WTC11 (cell line): Measurements from ENCODE around the gene FZR1. TPM values are rescaled to one million over a fixed set of nuclear protein-coding genes. Genes with fewer than 3 reads are reported as not detected.

Source experiments
- ATAC-seq: fragments of 200-7000 bp; cut with Tn5 transposase; 2 replicates; pipeline ENCODE4 v1.10.0; 2021; ENCODE audit warnings: mild to moderate bottlenecking, moderate library complexity
- CTCF ChIA-PET: fragments of 300-600 bp; sonication (Branson Sonifier 250); formaldehyde crosslinking; loops from one replicate; lab custom pipeline; 2021; ENCODE audit warnings: antibody characterized with exemption; lab: Charles Lee
- POLR2A ChIA-PET: fragments of 350-600 bp; sonication (Branson Sonifier 250); formaldehyde crosslinking; loops from one replicate; lab custom pipeline; 2021; ENCODE audit warnings: antibody characterized with exemption; lab: Charles Lee
- DNase-seq: peaks from one replicate; pipeline ENCODE4 v3.0.0; 2021; ENCODE audit warnings: low spot score
- H3K27ac Mint-ChIP-seq: 2 replicates; pipeline ENCODE4 v1.8.0; 2021; ENCODE audit warnings: mixed read lengths
- H3K27me3 Mint-ChIP-seq: 2 replicates; pipeline ENCODE4 v1.8.0; 2021; ENCODE audit warnings: low read depth, mild to moderate bottlenecking, moderate library complexity, mixed read lengths
- H3K36me3 Mint-ChIP-seq: 2 replicates; pipeline ENCODE4 v1.8.0; 2021; ENCODE audit warnings: mixed read lengths
- H3K4me1 Mint-ChIP-seq: 2 replicates; pipeline ENCODE4 v1.8.0; 2022; ENCODE audit warnings: mixed read lengths
- H3K4me3 Mint-ChIP-seq: 2 replicates; pipeline ENCODE4 v1.8.0; 2021; ENCODE audit warnings: mild to moderate bottlenecking, moderate library complexity, mixed read lengths
- H3K9me3 Mint-ChIP-seq: 2 replicates; pipeline ENCODE4 v1.8.0; 2021; ENCODE audit warnings: mixed read lengths
- AR ChIP-seq: fragments of 250-450 bp; sonication (Bioruptor Pico); IDR thresholded peaks from 2 replicates; pipeline ENCODE4 v1.9.0; 2021; ENCODE audit warnings: mild to moderate bottlenecking
- ATF3 ChIP-seq: sonication (generic); formaldehyde crosslinking; conservative IDR thresholded peaks from 2 replicates; pipeline ENCODE4 v1.8.1; 2022; ENCODE audit warnings: mild to moderate bottlenecking, missing genetic modification reagents
- CDX4 ChIP-seq: fragments of 250-450 bp; sonication (Bioruptor Pico); IDR thresholded peaks from 2 replicates; pipeline ENCODE4 v1.9.0; 2021; ENCODE audit warnings: moderate library complexity, mild to moderate bottlenecking, inconsistent platforms, borderline replicate concordance
- E2F1 ChIP-seq: sonication (generic); formaldehyde crosslinking; IDR thresholded peaks from 2 replicates; pipeline ENCODE4 v1.8.0; 2022; ENCODE audit warnings: mild to moderate bottlenecking, missing genetic modification reagents
- ESRRA ChIP-seq: sonication (generic); formaldehyde crosslinking; IDR thresholded peaks from 2 replicates; pipeline ENCODE4 v1.8.1; 2022; ENCODE audit warnings: mild to moderate bottlenecking, missing genetic modification reagents, borderline replicate concordance
- FOXJ3 ChIP-seq: sonication (generic); formaldehyde crosslinking; IDR thresholded peaks from 2 replicates; pipeline ENCODE4 v1.9.0; 2021; ENCODE audit warnings: missing genetic modification reagents, mild to moderate bottlenecking, borderline replicate concordance
- FOXP4 ChIP-seq: sonication (generic); formaldehyde crosslinking; IDR thresholded peaks from 2 replicates; pipeline ENCODE4 v1.8.0; 2022; ENCODE audit warnings: mild to moderate bottlenecking, missing genetic modification reagents
- IRF2 ChIP-seq: sonication (generic); formaldehyde crosslinking; IDR thresholded peaks from 2 replicates; pipeline ENCODE4 v1.8.0; 2022; ENCODE audit warnings: low read depth, missing genetic modification reagents, borderline replicate concordance
- JAZF1 ChIP-seq: fragments of 250-450 bp; sonication (Bioruptor Pico); IDR thresholded peaks from 2 replicates; pipeline ENCODE4 v1.9.0; 2021; ENCODE audit warnings: moderate library complexity, mild to moderate bottlenecking, inconsistent platforms
- JUN ChIP-seq: sonication (generic); formaldehyde crosslinking; IDR thresholded peaks from 2 replicates; pipeline ENCODE4 v1.8.0; 2023; ENCODE audit warnings: mild to moderate bottlenecking, missing genetic modification reagents
- MXD4 ChIP-seq: fragments of 250-450 bp; sonication (Bioruptor Pico); IDR thresholded peaks from 2 replicates; pipeline ENCODE4 v1.8.0; 2021; ENCODE audit warnings: mild to moderate bottlenecking, moderate library complexity, borderline replicate concordance
- NFATC4 ChIP-seq: fragments of 250-450 bp; sonication (Bioruptor Pico); IDR thresholded peaks from 2 replicates; pipeline ENCODE4 v1.9.0; 2021; ENCODE audit warnings: mild to moderate bottlenecking
- NR3C1 ChIP-seq: sonication (generic); formaldehyde crosslinking; conservative IDR thresholded peaks from 2 replicates; pipeline ENCODE4 v1.8.1; 2023; ENCODE audit warnings: low read depth, mild to moderate bottlenecking, missing genetic modification reagents
- OVOL2 ChIP-seq: fragments of 250-450 bp; sonication (Bioruptor Pico); IDR thresholded peaks from 2 replicates; pipeline ENCODE4 v1.9.0; 2021; ENCODE audit warnings: mild to moderate bottlenecking, borderline replicate concordance
- RELA ChIP-seq: sonication (generic); formaldehyde crosslinking; IDR thresholded peaks from 2 replicates; pipeline ENCODE4 v1.8.1; 2022; ENCODE audit warnings: missing genetic modification reagents, mild to moderate bottlenecking, borderline replicate concordance
- ZNF121 ChIP-seq: sonication (generic); formaldehyde crosslinking; IDR thresholded peaks from 2 replicates; pipeline ENCODE4 v1.8.0; 2023; ENCODE audit warnings: missing genetic modification reagents
- ZNF396 ChIP-seq: fragments of 250-450 bp; sonication (Bioruptor Pico); IDR thresholded peaks from 2 replicates; pipeline ENCODE4 v1.8.0; 2021; ENCODE audit warnings: mild to moderate bottlenecking, moderate library complexity, borderline replicate concordance
- ZNF532 ChIP-seq: fragments of 250-450 bp; sonication (Bioruptor Pico); IDR thresholded peaks from 2 replicates; pipeline ENCODE4 v1.9.0; 2021; ENCODE audit warnings: mild to moderate bottlenecking, borderline replicate concordance
- ZSCAN18 ChIP-seq: fragments of 250-450 bp; sonication (Bioruptor Pico); IDR thresholded peaks from 2 replicates; pipeline ENCODE4 v2.1.2; 2022; ENCODE audit warnings: mild to moderate bottlenecking, moderate library complexity
- total RNA-seq: library from RNA; stranded (reverse); gene quantifications from 3 replicates; pipeline ENCODE4 v1.2.3, GENCODE V29; 2021

FZR1 gene
- total RNA-seq, 1 experiment from 2014 or later, result 60.8 TPM

- POLR2A ChIA-PET, result interaction anchor here (0.7 kb wide), 2 partner anchors 83 to 1737 kb away, joined by 3 to 5 read pairs; no protein-coding TSS in a partner anchor
- H3K4me3 Mint-ChIP-seq, result no peak overlapping the region
- ATAC-seq, result no peak
Observed at GRCh38 chr19:3514930-3515329, 8.8 kb downstream of the FZR1 start.

More at GRCh38 chr19:3514930-3515329, 8.8 kb downstream of the FZR1 start:
- no peak for TF ChIP-seq ATF3 (CRISPR knock-in tag)
- TF ChIP-seq ZNF121, result no peak
- TF ChIP-seq NR3C1, result no peak
- no peak for TF ChIP-seq IRF2
- no peak for TF ChIP-seq AR (CRISPR knock-in tag)
- no peak for TF ChIP-seq NFATC4 (CRISPR knock-in tag)
- TF ChIP-seq MXD4 (CRISPR knock-in tag), result no peak
- TF ChIP-seq JAZF1 (CRISPR knock-in tag), result no peak
- no peak for TF ChIP-seq RELA (CRISPR knock-in tag)
- TF ChIP-seq ZNF396 (CRISPR knock-in tag), result no peak
- no peak for TF ChIP-seq ESRRA (CRISPR knock-in tag)
- TF ChIP-seq E2F1, result no peak
- TF ChIP-seq ZNF532 (CRISPR knock-in tag), result no peak
- no peak for TF ChIP-seq CDX4 (CRISPR knock-in tag)
- no peak for TF ChIP-seq OVOL2
- TF ChIP-seq JUN, result no peak
- TF ChIP-seq ZSCAN18 (CRISPR knock-in tag), result no peak
- no peak for TF ChIP-seq FOXJ3 (CRISPR knock-in tag)
- TF ChIP-seq FOXP4 (CRISPR knock-in tag), result no peak
- no peaks in the 10 kb centered on the region for H3K27me3 Mint-ChIP-seq
- CTCF ChIA-PET, result interaction anchor here (1.1 to 4.8 kb wide), 3 partner anchors 12 to 85 kb away, joined by 3 to 31 read pairs (median 4); no protein-coding TSS in a partner anchor
- no peaks in the 10 kb centered on the region for H3K9me3 Mint-ChIP-seq
- H3K4me1 Mint-ChIP-seq, result peaks cover 45% of the 10 kb centered on the region
- DNase-seq, result no peak
- H3K27ac Mint-ChIP-seq, result peak overlapping the region; percentile 84
- H3K36me3 Mint-ChIP-seq, result peaks cover 2% of the 10 kb centered on the region; the same call in 1 of the 2 replicates
